ENCODE data around the gene DDX3Y.

DDX3Y gene

GRCh38 chrY:12905895-12906294 lies 1.2 kb downstream of the DDX3Y start:
- TF ChIP-seq POLR2AphosphoS5 (IDR thresholded peaks at IDR 0.05; ENCODE audit: low read depth) (no peak), CTCF (IDR thresholded peaks at IDR 0.05; ENCODE audit: insufficient read depth, low read length) (no peak), GABPA (IDR thresholded peaks at IDR 0.05; ENCODE audit: low read depth) (no peak), REST (IDR thresholded peaks at IDR 0.05; ENCODE audit: insufficient replicate concordance, low read depth) (no peak), SPI1 (IDR thresholded peaks at IDR 0.05; ENCODE audit: borderline replicate concordance, low read depth) (no peak)
- H3K27ac ChIP-seq (replicated peaks): no peak overlapping the region
- DNase-seq (ENCODE audit: low read depth in 1 of 2, low spot score in 1 of 2): no peak
- no peaks in the 10 kb centered on the region for H3K27me3 ChIP-seq (ENCODE audit: insufficient read depth, poor library complexity, severe bottlenecking)
- H3K4me3 ChIP-seq (replicated peaks; ENCODE audit: insufficient read depth, low read length): no peak overlapping the region

GRCh38 chrY:12913541-12913940 lies 8.9 kb downstream of the DDX3Y start:
- Histone ChIP-seq H3K27ac (replicated peaks) (no peak overlapping the region), H3K4me3 (replicated peaks; ENCODE audit: insufficient read depth, low read length) (no peak overlapping the region), H3K27me3 (ENCODE audit: insufficient read depth, poor library complexity, severe bottlenecking) (no peaks in the 10 kb centered on the region)
- TF ChIP-seq POLR2AphosphoS5 (IDR thresholded peaks at IDR 0.05; ENCODE audit: low read depth) (no peak), SPI1 (IDR thresholded peaks at IDR 0.05; ENCODE audit: borderline replicate concordance, low read depth) (no peak), CTCF (IDR thresholded peaks at IDR 0.05; ENCODE audit: insufficient read depth, low read length) (no peak), GABPA (IDR thresholded peaks at IDR 0.05; ENCODE audit: low read depth) (no peak), REST (IDR thresholded peaks at IDR 0.05; ENCODE audit: insufficient replicate concordance, low read depth) (no peak)
- DNase-seq (ENCODE audit: low read depth in 1 of 2, low spot score in 1 of 2): no peak

- Histone ChIP-seq H3K27me3 (ENCODE audit: insufficient read depth, poor library complexity, severe bottlenecking) (no peaks in the 10 kb centered on the region), H3K27ac (replicated peaks) (no peak overlapping the region), H3K4me3 (replicated peaks; ENCODE audit: insufficient read depth, low read length) (no peak overlapping the region)
- TF ChIP-seq POLR2AphosphoS5 (IDR thresholded peaks at IDR 0.05; ENCODE audit: low read depth) (no peak), REST (IDR thresholded peaks at IDR 0.05; ENCODE audit: insufficient replicate concordance, low read depth) (no peak), SPI1 (IDR thresholded peaks at IDR 0.05; ENCODE audit: borderline replicate concordance, low read depth) (no peak), GABPA (IDR thresholded peaks at IDR 0.05; ENCODE audit: low read depth) (no peak), CTCF (IDR thresholded peaks at IDR 0.05; ENCODE audit: insufficient read depth, low read length) (no peak)
- no peak for DNase-seq (ENCODE audit: low read depth in 1 of 2, low spot score in 1 of 2)
Measured at GRCh38 chrY:12928043-12928442, 23.4 kb downstream of the DDX3Y start.

All from HL-60 (cell line).